ENCODE results near the gene UBE2E2.

The UBE2E2 gene

DNA sequence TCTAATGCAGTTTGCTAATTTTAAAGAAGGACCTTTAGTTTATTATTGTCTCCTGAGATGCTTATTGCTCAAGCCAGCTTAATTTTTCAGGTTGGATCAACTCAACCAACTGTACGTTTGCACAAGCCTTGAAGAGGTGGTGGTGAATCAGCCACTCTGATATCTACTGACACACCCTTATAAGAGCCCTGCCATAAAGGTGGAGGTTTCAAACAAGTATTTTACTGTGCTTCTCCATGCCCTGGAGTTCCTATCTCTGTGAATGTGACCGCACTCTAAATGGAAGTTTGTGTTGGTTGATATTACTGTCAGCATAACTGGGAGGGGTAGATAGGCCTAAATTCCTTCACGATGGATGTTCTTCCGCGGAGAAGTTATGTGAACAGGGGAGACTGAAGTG is 305.3 kb downstream of the UBE2E2 start:
- DNase-seq (ENCODE audit: low read depth in 1 of 2, low spot score in 1 of 2) = no peak

DNA sequence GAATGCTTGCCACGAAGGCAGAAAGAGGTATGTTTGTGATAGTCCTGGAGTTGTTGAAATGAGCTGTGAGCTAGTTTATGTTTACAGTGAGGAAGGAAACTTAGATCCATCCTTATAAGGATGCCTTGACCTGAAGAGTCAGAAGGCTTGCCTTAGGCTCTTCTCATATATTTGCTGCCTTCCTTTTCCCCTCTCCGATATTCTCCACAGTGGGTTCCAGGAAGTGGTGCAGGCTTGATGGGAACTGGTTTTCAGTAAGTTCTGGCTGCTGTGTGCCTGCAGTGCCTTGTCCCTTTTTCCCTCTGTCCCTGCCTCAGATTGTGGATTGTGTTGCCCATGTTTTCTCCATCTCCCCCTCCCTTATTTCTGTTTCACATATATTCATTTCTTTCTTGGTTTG is 315.3 kb downstream of the UBE2E2 start:
- DNase-seq (ENCODE audit: low read depth in 1 of 2, low spot score in 1 of 2) = no peak

DNA sequence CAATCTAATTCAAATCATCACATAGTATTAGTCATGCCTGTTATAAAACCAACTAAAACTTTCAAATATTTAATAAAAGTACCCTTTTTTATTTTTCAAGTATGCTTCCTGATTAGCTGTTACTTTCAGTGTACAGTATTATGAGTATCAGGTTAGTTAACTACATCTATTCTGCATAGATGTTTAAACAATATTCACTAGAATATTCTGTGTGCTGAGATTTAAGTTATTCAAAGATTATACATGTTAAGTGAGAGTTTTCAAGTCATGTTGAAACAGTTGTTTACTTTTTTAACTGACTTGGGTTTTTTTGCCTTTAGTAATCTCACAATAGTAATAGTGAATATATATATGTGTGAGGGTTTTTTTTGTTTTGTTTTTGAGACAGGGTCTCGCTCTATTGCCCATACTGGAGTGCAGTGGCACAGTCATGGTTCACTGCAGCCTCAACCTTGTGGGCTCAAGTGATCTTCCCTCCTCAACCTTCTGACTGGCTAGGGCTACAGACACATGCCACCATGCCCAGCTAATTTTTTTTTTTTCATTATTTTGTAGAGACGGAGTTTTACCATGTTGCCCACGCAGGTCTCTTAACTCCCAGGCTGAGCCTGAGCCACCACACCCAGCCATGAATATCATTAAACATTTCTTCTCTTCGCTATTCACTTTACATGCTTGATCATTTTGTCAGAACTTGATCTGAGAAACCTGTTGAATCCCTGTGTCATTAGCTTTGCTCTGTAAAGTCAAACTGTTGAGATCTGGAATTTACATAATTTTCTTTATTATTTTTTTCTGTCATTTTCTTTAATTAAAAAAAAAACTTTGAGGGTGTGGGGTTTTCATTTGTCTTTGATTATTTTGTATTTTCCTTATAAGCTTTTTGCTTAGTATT is 316.4 kb downstream of the UBE2E2 start:
- no peak for DNase-seq (ENCODE audit: low read depth in 1 of 2, low spot score in 1 of 2)

- DNase-seq (ENCODE audit: low read depth in 1 of 2, low spot score in 1 of 2) = no peak
These were observed 324.2 kb downstream of the UBE2E2 start for GRCh38 chr3:23527326-23527725.

GRCh38 chr3:23533596-23533995 is 330.5 kb downstream of the UBE2E2 start:
- no peak for DNase-seq (ENCODE audit: low read depth in 1 of 2, low spot score in 1 of 2)

DNA sequence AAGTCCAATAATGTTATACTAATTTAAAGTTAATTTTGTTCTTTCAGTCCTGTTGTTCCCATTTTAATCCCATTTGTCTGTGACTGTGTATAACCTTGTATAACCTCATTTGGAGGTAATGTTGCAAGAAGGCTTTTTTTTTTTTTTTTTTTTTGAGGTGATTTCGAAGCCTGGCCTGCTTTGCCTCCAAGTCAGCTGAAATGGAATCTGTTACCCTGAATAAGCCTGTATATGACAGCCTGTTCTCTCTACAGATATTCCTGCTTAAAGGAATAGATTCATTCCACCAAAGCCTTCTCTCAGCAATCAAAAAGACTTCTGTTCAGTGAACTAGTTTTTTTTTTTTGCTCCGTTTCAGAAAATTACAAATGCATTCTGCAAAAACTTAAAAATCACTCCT is 330.9 kb downstream of the UBE2E2 start:
- DNase-seq (ENCODE audit: low read depth in 1 of 2, low spot score in 1 of 2) = no peak

DNA sequence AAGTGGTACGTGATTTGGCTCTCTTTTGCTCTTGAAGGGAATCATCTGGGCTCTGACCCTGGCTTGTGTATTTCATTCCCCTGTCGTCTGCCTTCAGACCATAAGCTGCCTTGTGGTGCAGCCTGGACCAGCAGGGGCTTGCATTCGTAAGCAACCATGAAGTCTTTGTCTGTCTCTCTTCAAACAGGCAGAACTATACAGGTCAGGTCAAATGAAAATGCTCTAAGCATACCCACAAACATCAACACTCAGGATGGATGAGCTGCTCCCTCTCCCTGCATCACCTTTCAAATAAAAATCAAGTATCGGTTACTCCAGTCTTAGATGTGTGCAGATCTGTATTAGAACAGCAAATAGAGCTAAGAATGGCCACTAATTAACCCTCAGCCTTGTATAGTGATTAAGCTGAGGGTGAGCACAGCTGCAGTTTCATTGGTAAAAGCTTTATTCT is 334.0 kb downstream of the UBE2E2 start:
- DNase-seq (ENCODE audit: low read depth in 1 of 2, low spot score in 1 of 2) = no peak

GRCh38 chr3:23539185-23539584 is 336.1 kb downstream of the UBE2E2 start:
- no peak for DNase-seq (ENCODE audit: low read depth in 1 of 2, low spot score in 1 of 2)

DNA sequence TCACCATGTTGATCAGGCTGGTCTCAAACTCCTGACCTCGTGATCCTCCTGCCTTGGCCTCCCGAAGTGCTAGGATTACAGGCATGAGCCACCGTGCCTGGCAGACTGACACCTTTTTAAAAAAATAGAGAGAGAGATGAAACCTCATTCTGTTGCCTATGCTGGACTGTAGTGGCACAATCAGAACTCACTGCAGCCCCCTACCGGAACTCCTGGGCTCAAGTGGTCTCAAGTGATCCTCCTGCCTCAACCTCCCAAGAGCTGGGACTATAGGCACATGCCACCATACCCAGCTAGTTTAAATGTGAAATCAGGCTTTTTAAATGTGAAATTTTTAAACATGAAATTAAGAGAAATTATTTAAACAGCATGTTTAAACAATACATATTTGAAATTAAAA is 337.5 kb downstream of the UBE2E2 start:
- no peak for DNase-seq (ENCODE audit: low read depth in 1 of 2, low spot score in 1 of 2)

DNA sequence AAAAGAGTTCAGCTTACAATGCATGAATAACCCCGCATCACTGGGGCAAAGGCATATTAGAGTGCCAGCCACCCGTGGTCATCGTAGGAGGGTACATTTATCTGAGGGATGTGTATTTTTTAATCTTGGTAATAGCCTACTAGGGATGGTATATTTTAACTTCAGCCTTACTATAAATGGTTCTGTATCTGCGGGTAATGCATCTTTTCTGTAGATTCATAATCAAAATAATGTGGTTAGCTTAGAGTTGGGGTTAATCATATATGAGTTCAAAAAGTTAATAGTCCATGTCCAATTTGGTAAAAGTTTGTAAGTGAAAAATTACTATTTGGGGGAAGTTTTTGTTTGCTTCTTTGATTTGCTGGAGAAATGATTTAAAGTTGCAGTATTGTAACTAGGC is 339.0 kb downstream of the UBE2E2 start:
- no peak for DNase-seq (ENCODE audit: low read depth in 1 of 2, low spot score in 1 of 2)

DNA sequence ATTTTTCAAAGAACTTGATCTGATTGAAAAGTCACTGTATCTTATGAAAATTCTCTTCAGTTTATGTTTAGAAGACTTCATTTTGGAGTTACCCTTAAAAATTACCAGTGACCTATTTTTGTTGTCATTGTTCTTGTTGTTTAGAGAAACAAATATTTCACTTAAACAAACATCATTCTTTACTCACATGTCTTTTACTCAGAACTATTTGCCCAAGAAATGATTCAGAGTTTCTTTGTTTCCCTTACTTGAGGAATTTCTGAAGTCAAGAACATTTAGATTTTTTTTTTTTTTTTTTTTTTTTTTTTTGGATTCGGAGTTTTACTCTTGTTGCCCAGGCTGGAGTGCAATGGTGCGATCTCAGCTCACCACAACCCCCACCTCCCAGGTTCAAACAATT is 343.1 kb downstream of the UBE2E2 start:
- no peak for DNase-seq (ENCODE audit: low read depth in 1 of 2, low spot score in 1 of 2)

DNA sequence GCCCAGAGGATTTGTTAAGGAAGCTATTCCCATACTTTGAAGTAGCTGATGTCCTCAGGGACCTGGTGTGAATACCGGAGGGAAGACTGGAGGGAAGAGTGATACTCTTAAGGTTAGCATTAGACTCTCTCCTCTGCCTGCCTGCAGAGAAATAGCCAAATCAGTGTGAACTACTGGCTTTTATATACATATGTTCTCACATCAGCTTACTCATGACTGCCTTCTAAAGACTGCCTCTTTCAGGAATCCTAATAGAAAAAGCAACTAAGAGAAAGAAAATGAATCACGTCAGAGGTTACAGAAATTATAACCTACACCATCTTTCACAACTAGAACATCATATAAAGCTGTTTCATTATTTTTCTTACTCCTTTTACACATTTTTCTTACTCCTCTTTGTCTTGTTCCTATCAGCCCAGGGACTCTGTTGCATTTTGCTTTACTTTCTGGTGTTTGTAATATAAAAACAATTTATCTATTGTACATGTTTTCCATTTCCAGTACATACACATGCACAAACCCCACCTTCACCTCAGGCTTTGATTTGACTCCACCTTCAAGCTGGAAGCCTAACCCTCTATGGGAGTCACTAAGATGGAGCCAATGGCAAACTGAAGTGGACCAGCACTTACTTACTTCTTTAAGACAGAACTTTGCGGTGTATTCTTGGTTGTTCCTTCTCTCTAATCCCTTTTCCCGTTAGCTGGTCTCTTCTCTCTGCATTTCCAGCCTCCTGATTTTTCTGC is 345.0 kb downstream of the UBE2E2 start:
- DNase-seq (ENCODE audit: low read depth in 1 of 2, low spot score in 1 of 2) = no peak

GRCh38 chr3:23548706-23549105 is 345.6 kb downstream of the UBE2E2 start:
- DNase-seq (ENCODE audit: low read depth in 1 of 2, low spot score in 1 of 2) = no peak

GRCh38 chr3:23549148-23549910 is 346.2 kb downstream of the UBE2E2 start:
- no peak for DNase-seq (ENCODE audit: low read depth in 1 of 2, low spot score in 1 of 2)

- DNase-seq (ENCODE audit: low read depth in 1 of 2, low spot score in 1 of 2) = no peak
These were observed 347.3 kb downstream of the UBE2E2 start for GRCh38 chr3:23550402-23550801.

DNA sequence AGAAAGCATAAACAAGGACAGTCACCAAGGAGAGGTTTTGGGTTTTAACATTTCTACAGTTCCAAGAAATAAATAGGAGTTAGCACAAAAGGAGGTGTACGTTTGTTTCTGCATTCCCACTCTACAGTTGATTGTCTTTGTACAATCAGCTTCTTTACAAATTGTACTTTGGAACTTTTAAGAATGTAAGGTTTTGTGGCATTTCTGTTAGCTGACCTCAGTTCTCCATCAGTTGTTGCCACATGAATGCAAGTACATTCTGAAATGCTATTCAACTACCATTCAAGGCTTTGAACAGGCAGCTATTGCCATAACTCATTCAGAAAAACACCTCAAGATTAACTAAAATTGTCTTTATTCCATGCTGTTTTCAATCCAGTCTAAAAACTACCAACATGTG is 349.4 kb downstream of the UBE2E2 start:
- no peak for DNase-seq (ENCODE audit: low read depth in 1 of 2, low spot score in 1 of 2)

DNA sequence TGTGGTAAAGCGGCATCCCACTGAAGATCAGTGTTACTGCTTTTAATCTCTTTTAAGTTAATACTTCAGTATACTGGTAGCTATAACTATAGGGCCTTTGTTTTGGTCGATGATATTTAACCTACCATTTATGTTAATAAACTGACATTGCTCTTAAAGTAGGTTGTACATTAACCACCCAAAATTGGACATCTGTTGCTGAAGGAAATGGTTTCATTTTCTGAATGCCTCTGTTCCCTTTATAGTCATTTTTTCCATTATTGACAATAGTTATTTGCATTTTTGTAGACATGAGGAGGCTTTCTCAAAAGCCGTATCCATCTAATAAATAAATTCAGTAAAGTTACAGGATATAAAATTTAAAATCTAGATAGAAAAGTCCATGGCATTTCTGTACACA is 350.2 kb downstream of the UBE2E2 start:
- DNase-seq (ENCODE audit: low read depth in 1 of 2, low spot score in 1 of 2) = no peak

- DNase-seq (ENCODE audit: low read depth in 1 of 2, low spot score in 1 of 2) = no peak
These were observed 362.1 kb downstream of the UBE2E2 start for GRCh38 chr3:23565041-23565775.

GRCh38 chr3:23566499-23566898 is 363.4 kb downstream of the UBE2E2 start:
- no peak for DNase-seq (ENCODE audit: low read depth in 1 of 2, low spot score in 1 of 2)

DNA sequence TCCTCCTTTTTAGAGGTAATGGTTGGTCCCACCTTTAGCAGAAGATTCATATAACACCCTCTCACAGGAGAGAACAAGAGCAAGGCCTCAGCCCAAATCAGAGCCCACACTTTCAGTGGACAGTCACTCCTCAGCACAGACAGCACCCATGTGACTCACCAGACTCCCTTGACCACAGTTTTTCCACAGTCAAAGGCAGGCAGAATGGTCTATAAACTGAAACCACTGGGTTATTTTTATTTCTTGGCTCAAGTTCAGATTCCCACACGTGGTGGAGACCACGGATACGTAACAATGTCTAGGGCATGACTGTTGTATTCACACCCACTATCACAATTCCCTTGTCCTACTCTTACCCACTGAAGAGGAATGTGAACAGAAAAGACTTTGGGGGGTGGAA is 364.8 kb downstream of the UBE2E2 start:
- no peak for DNase-seq (ENCODE audit: low read depth in 1 of 2, low spot score in 1 of 2)

- DNase-seq (ENCODE audit: low read depth in 1 of 2, low spot score in 1 of 2) = no peak
These were observed 370.7 kb downstream of the UBE2E2 start for GRCh38 chr3:23573827-23574226.
